ENCODE measurements around the gene DDX10.

The DDX10 gene

GRCh38 chr11:108882211-108882831 lies 217.5 kb downstream of the DDX10 start:
- TF ChIP-seq POLR2A (IDR thresholded peaks at IDR 0.05; ENCODE audit: low read length) (no peak), GATA1 (IDR thresholded peaks at IDR 0.05; ENCODE audit: low read depth, low read length) (no peak)
- DNase-seq, result no peak

DNA sequence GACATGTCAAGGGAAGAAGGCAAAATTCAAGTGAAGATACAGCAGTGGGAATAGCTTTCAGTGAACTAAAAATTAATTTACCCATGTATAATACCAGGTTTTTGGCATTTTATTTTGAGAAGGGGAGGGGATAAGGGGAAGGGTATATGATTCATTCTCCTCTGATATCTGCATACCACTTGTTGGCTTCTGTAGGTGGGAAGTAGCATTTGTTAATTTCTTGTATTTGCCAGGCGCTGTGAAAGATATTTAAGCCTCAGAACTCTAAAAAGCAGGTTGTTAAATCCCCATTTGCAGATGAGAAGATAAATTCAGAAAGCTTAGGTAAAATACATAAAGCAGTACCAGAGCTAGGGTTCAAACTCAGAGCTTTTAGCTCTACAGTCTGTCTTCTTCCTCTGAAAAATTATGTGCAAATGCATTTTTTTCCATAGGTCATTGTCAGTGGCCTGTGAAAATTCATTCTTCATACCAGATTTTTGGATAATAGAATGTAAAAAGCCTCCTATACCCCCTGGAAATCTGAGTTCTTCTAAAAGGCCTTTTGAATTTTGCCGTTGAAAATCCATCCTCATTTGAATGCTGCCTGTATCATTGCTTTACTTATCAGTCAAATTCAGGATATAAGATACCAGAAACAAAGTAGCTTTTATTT lies 221.3 kb downstream of the DDX10 start:
- DNase-seq, result no peak
- TF ChIP-seq GATA1 (IDR thresholded peaks at IDR 0.05; ENCODE audit: low read depth, low read length), result no peak
- TF ChIP-seq POLR2A (IDR thresholded peaks at IDR 0.05; ENCODE audit: low read length), result no peak

DNA sequence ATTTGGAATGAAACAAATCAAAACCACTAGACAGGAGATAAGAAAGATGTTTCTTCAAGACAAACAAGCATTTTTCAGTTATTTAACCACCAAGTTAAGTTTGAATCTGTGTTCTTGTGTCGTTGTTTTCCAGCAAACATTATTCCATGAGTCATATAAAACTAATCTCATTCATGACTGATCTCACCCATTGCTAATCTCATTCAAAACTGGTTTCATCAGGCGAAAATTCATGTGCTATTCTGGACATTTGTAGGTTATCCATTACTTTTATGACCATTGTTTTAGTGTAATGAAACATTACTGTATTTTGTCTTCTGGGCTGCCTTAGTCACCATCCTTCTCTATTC lies 221.8 kb downstream of the DDX10 start:
- DNase-seq, result no peak
- TF ChIP-seq POLR2A (IDR thresholded peaks at IDR 0.05; ENCODE audit: low read length) (no peak), GATA1 (IDR thresholded peaks at IDR 0.05; ENCODE audit: low read depth, low read length) (no peak)

DNA sequence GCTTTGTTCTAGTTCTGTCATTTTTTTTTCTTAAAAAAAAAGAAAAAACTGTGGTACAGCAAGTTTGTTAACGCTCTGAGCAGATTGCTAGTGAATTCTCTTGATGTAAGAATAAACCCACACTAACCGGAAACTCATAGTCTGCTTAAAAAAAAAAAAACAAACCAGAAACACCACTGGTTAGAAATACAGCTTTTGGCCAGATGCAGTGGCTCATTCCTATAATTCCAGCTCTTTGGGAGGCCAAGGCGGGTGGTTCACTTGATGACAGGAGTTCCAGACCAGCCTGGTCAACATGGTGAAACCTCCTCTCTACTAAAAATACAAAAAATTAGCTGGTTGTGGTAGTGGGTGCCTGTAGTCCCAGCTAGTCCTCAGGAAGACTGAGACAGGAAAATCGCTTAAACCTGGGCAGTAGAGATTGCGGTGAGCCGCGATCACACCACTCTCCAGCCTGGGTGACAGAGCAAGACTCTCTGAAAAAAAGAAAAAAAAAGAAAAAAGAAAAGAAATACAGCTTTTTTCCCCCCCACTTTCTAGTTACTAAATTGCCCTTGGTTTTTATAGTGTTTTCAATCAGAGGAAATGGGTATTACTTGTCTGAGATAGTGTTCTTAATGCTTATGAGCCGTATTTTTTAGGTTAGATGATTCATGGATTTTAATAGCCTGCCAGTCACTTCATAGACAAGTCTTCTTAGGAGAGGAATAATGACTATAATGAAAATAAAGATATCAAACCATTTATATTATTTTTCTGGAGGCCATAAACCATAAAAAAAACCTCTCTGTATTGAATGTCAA lies 222.8 kb downstream of the DDX10 start:
- DNase-seq, result no peak
- TF ChIP-seq GATA1 (IDR thresholded peaks at IDR 0.05; ENCODE audit: low read depth, low read length) (no peak), POLR2A (IDR thresholded peaks at IDR 0.05; ENCODE audit: low read length) (no peak)

DNA sequence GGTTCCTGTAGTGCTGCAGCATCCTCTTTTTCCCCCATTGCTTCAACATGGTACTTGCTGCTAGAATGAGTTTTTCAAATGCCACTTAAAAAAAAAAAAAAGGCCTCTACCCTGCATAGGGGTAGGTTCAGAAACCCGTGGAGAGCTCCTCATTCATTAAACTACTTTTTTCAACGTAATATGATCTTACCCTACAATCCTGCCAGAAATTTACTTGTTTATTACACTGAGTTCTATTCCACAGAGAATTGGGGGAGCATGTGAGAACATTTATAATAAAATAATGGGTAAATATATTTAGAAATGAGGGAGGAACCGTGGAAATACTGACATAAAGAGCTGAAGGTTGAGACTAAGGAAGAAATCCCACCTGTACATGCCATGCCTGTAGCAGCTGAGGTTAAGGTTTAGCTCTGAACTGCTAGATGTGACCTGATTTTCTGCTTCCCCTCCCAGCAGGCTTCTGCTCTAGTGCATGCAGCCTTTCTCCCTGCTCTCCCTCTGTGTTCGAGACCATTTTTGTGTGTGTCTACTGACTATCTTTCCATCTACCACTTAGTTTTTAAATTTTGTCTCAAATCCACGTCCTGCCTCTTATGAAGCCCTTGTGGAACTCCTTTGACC lies 225.7 kb downstream of the DDX10 start:
- no peak for DNase-seq
- TF ChIP-seq POLR2A (IDR thresholded peaks at IDR 0.05; ENCODE audit: low read length), result no peak
- no peak for TF ChIP-seq GATA1 (IDR thresholded peaks at IDR 0.05; ENCODE audit: low read depth, low read length)

DNA sequence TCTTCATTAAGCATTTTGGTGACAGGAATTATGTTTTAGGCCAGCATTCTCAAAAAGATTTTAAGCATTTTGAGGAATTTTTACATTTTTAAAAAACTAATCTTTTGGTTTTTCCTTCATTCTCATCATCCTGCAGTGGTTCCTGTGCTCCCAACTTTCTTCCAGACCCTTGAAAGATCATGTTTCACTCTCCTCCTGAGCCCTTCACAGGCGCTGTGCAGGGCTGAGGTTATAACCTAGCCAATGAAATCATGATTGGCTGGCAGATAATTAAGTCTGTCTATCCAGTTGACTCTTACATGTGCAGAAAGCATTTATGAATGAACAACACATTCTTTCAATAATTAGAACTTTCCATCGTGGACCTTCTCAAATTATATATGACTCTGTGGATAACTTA lies 226.3 kb downstream of the DDX10 start:
- DNase-seq, result no peak
- TF ChIP-seq GATA1 (IDR thresholded peaks at IDR 0.05; ENCODE audit: low read depth, low read length) (no peak), POLR2A (IDR thresholded peaks at IDR 0.05; ENCODE audit: low read length) (no peak)

DNA sequence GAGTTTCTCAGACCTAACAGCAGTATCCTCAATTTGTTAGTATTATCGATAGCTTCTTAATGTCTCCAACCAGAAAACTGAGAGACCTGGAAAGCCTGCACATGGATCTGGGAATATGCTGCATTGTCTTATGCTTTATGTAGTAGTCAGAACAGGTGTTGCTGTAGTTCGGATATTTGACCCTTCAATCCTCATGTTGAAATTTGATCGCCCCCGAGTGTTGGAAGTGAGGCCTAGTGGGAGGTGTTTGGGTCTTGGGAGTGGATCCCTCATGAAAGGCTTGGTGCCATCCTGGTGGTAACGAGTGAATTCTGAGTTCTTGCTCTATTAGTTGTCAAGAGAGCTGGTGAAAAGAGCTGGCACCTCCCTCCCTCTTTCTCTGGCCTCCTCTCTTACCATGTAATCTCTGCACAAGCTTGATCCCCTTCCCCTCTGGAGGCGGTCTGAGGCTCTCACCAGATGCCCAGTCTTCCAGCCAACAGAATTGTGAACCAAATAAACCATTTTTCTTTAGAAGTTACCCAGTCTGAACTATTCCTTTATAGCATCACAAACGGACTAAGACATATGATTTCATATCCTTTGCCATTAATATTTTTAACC lies 227.1 kb downstream of the DDX10 start:
- DNase-seq, result no peak
- TF ChIP-seq POLR2A (IDR thresholded peaks at IDR 0.05; ENCODE audit: low read length) (no peak), GATA1 (IDR thresholded peaks at IDR 0.05; ENCODE audit: low read depth, low read length) (no peak)

GRCh38 chr11:108895579-108896480 lies 231.0 kb downstream of the DDX10 start:
- no peak for DNase-seq
- no peak for TF ChIP-seq POLR2A (IDR thresholded peaks at IDR 0.05; ENCODE audit: low read length)
- TF ChIP-seq GATA1 (IDR thresholded peaks at IDR 0.05; ENCODE audit: low read depth, low read length), result no peak

- no peak for DNase-seq
- TF ChIP-seq POLR2A (IDR thresholded peaks at IDR 0.05; ENCODE audit: low read length), result no peak
These were observed 232.2 kb downstream of the DDX10 start for GRCh38 chr11:108897071-108897481.

DNA sequence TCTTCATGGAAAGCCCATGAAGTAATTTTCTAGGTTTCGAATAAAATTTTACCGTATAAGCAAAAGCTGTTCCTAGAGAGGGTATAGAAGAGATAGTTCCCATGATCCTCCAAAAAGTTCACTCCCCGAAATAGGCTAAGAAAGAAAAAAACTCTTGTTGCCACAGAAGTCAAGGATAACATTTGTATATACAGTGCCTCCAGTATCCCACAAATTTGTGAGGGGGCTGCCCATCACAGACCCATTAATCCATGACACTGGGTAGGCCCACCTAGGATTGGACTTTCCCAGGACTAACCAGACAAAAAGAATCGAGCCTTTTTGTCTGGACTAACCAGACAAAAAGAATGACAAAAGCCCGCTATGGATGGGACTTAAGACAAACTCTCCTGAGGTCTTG lies 233.0 kb downstream of the DDX10 start:
- TF ChIP-seq GATA1 (IDR thresholded peaks at IDR 0.05; ENCODE audit: low read depth, low read length) (no peak), POLR2A (IDR thresholded peaks at IDR 0.05; ENCODE audit: low read length) (no peak)
- no peak for DNase-seq

- TF ChIP-seq POLR2A (IDR thresholded peaks at IDR 0.05; ENCODE audit: low read length) (no peak), GATA1 (IDR thresholded peaks at IDR 0.05; ENCODE audit: low read depth, low read length) (no peak)
- no peak for DNase-seq
These were observed 236.5 kb downstream of the DDX10 start for GRCh38 chr11:108901359-108901758.

DNA sequence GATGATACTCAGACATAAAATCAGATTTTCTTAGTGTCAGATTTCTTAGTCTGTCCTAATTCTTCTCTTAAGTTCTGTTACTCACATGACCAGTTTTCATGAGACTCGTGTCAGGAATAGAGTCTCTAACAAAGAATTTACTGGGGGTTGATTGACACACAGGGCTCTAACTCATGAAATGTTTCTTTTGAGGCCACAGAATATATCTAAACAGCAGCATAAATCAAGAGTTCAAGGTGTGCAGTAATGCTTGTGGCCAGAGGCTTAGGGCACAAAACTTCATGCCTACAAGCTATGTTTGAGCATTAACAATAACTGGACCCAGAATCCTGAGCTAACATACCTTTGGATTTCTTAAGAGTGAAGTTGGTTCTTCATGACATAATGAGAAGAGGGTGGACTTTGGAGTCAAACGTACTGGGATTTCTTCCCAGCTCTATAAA lies 237.2 kb downstream of the DDX10 start:
- no peak for TF ChIP-seq POLR2A (IDR thresholded peaks at IDR 0.05; ENCODE audit: low read length)
- no peak for TF ChIP-seq GATA1 (IDR thresholded peaks at IDR 0.05; ENCODE audit: low read depth, low read length)
- DNase-seq, result no peak

- DNase-seq, result no peak
- no peak for TF ChIP-seq GATA1 (IDR thresholded peaks at IDR 0.05; ENCODE audit: low read depth, low read length)
- no peak for TF ChIP-seq POLR2A (IDR thresholded peaks at IDR 0.05; ENCODE audit: low read length)
These were observed 239.6 kb downstream of the DDX10 start for GRCh38 chr11:108904480-108904879.

All from erythroblast (primary cell).